Kidney (tissue), 14 donors: ENCODE measurements around the gene COL4A3. TPM values are rescaled to one million over a fixed set of nuclear protein-coding genes. Genes with fewer than 3 reads are reported as not detected.
A peak's percentile ranks its signal among the peaks of the same experiment; 100 is the strongest.

Experiments
- DNase-seq, 5 donors: peaks; one replicate each; pipeline ENCODE4 v3.0.0-alpha.2; 2013 to 2020
- FAIRE-seq: peaks from 2 replicates; lab custom pipeline; 2012; peaks lifted over from hg19 to GRCh38; lab: Jason Lieb, UNC
- H3K27ac ChIP-seq, 2 donors: one replicate each; pipeline ENCODE4 v1.7.0; 2013; ENCODE audit warnings: low read depth in 2 of 2, low read length in 2 of 2, inconsistent platforms in 1 of 2
- H3K27me3 ChIP-seq: one replicate; pipeline ENCODE4 v1.7.1; 2013; ENCODE audit warnings: low read length, inconsistent platforms; ENCODE audit not compliant: control insufficient read depth, insufficient read depth
- H3K36me3 ChIP-seq, 3 donors: one replicate each; pipeline versions ENCODE4 v1.7.0 to v1.7.1; 2013; ENCODE audit warnings: low read length in 3 of 3, control low read depth in 1 of 3, inconsistent platforms in 1 of 3; ENCODE audit not compliant: insufficient read depth in 3 of 3, control insufficient read depth in 2 of 3
- H3K4me1 ChIP-seq, 3 donors: one replicate each; pipeline versions ENCODE4 v1.7.0 to v1.7.1; 2013; ENCODE audit warnings: low read length in 3 of 3, inconsistent platforms in 1 of 3, low read depth in 1 of 3; ENCODE audit not compliant: control insufficient read depth in 2 of 3, insufficient read depth in 2 of 3
- H3K4me3 ChIP-seq, 3 donors: one replicate each; pipeline versions ENCODE4 v1.7.0 to v1.8.1; 2013; ENCODE audit warnings: low read length in 3 of 3, control low read depth in 1 of 3, inconsistent platforms in 1 of 3
- H3K9ac ChIP-seq, 3 donors: one replicate each; pipeline versions ENCODE4 v1.7.0 to v1.7.1; 2013; ENCODE audit warnings: low read length in 3 of 3, control low read depth in 1 of 3, inconsistent platforms in 1 of 3
- H3K9me3 ChIP-seq, 3 donors: one replicate each; pipeline versions ENCODE4 v1.7.0 to v1.7.1; 2013; ENCODE audit warnings: low read length in 3 of 3, control low read depth in 1 of 3, inconsistent platforms in 1 of 3; ENCODE audit not compliant: control insufficient read depth in 2 of 3, insufficient read depth in 1 of 3
- CTCF ChIP-seq: IDR thresholded peaks from 3 replicates; pipeline ENCODE4 v1.5.1; 2012; ENCODE audit warnings: mild to moderate bottlenecking, moderate library complexity, borderline replicate concordance; ENCODE audit not compliant: insufficient read depth; ENCODE audit errors: extremely low read depth
- intact Hi-C: fragments of 100-400 bp; cut with DNase I; formaldehyde crosslinking; loops from one replicate; pipeline ENCODE4 v1.11.1; 2022
- polyA plus RNA-seq: library from polyadenylated mRNA; stranded (reverse); fragments of 350-450 nt; fragmentation: Illumina TruSeq; extraction: RNeasy Lipid Tissue Mini Kit (QIAGEN cat#74804); gene quantifications from one replicate; pipeline ENCODE4 v1.2.3, GENCODE V29; 2014; ENCODE audit warnings: low read depth, low replicate concordance; ENCODE audit not compliant: insufficient read depth
- total RNA-seq: library from RNA; stranded (reverse); fragmentation: NEBNext Ultra II Directional; extraction: Animal tissue kit (Norgen Biotek cat#: 25700); gene quantifications from one replicate; pipeline ENCODE4 v1.2.1, GENCODE V29; 2021
- donor health status: control.
- donor health status: control.
- donor health status: control.
- donor health status: control.
- donor health status: control.
- donor health status: DM: yes; HTN: yes; CAD: no.
- donor health status: Normal renal cell carcinoma (clear cell type).

COL4A3 gene
- total and polyA plus RNA-seq, 2 donors from 2014 or later = 20.8 to 48.8 TPM

DNA sequence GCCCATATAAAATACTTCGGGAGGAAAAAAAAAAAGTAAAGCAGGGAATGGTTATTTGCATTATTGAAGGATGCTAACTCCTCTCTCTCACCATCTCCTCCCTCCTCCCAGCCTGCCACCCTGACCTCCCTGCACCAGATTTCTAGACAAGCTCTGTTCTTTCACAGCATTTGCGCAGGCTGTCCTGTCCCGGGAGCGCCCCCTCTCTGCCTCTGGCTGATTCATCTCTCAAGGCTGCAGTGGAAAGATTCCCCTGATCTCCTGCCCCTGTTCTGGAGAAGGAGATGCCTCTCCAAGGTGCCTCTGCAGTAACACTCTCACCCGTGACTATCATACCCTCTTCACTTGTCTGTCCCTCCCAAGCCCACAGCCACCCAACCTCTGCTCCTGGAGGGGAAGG, 38.9 kb upstream of the COL4A3 start:
- no peak for FAIRE-seq
- intact Hi-C loops = loop anchor here (5.0 kb wide), 1 partner anchor 112 kb away; no protein-coding TSS in a partner anchor
- H3K27me3 ChIP-seq = peaks cover 3% of the 10 kb centered on the region

GRCh38 chr2:227127201-227127600, 37.2 kb upstream of the COL4A3 start:
- Histone ChIP-seq H3K9ac (no peak overlapping the region), H3K4me1 (no peaks in the 10 kb centered on the region), H3K36me3 (no peaks in the 10 kb centered on the region), H3K4me3 (no peak overlapping the region), H3K9me3 (no peaks in the 10 kb centered on the region), H3K27me3 (peaks cover 3% of the 10 kb centered on the region), H3K27ac (no peak overlapping the region)
- no peak for FAIRE-seq
- peak in 1 of 5 donors; percentile 13 for DNase-seq
- TF ChIP-seq CTCF = no peak
- intact Hi-C loops = loop anchor here (5.0 kb wide), 1 partner anchor 110 kb away; no protein-coding TSS in a partner anchor

More for the DNA sequence above, 38.9 kb upstream of the COL4A3 start:
- Histone ChIP-seq H3K36me3 (no peaks in the 10 kb centered on the region), H3K27ac (no peak overlapping the region), H3K4me3 (no peak overlapping the region), H3K4me1 (no peaks in the 10 kb centered on the region), H3K9me3 (no peaks in the 10 kb centered on the region), H3K9ac (no peak overlapping the region)
- no peak for TF ChIP-seq CTCF
- no peak for DNase-seq

DNA sequence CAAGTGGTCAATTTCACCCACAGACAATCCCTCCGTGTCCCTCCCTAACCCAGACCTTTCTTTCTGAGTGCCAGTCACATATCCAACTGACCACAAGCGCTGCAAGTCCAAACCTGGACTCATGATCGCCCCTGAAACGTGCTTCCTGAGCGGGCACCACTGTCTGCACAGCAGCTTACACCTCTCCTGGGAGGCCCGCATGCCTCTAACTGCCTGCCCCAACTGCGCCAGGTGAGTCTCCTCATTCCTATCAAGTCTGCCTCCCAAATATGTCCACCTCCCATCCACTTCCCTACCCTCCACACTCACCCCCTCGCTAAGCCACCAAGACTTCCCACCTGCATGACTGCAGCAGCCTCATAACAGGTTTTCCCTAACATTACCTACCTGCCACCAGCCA, 33.8 kb upstream of the COL4A3 start:
- H3K9ac ChIP-seq = no peak overlapping the region
- H3K36me3 ChIP-seq = no peaks in the 10 kb centered on the region
- DNase-seq (no peak), FAIRE-seq (no peak)
- intact Hi-C loops = loop anchor here (10.0 kb wide), 1 partner anchor 354 kb away; no protein-coding TSS in a partner anchor
- H3K4me3 ChIP-seq = no peak overlapping the region
- TF ChIP-seq CTCF = no peak
- peaks cover 0 to 5% (median 0%) of the 10 kb centered on the region in 3 donors for H3K4me1 ChIP-seq
- H3K27ac ChIP-seq = no peak overlapping the region
- peaks cover 3% of the 10 kb centered on the region for H3K27me3 ChIP-seq
- H3K9me3 ChIP-seq = no peaks in the 10 kb centered on the region

DNA sequence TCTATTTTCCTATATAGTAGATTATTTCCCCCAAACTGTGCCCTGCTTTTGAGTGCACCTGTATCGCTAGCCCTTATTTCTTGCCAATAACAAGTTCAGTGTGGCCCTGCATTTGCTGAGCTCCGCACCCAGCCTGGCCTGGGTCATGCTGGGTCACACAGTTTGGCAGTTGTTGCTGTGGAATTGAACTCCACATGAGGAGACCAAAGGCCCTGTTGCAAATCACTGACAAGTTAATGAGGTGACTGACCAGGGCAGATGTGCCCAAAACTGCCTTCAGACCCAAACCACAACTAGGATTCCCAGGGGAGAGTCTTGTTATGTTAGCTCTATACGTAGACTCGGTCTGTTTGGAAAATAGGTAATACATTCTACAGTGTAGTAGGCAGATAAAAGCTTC, 31.4 kb upstream of the COL4A3 start:
- H3K27ac ChIP-seq = no peak overlapping the region
- no peak overlapping the region for H3K9ac ChIP-seq
- no peak overlapping the region for H3K4me3 ChIP-seq
- DNase-seq (no peak), FAIRE-seq (no peak)
- peaks cover 0 to 2% (median 0%) of the 10 kb centered on the region in 3 donors for H3K36me3 ChIP-seq
- TF ChIP-seq CTCF = no peak
- H3K4me1 ChIP-seq = peaks cover 0 to 5% (median 0%) of the 10 kb centered on the region in 3 donors
- H3K9me3 ChIP-seq = no peaks in the 10 kb centered on the region
- peaks cover 1% of the 10 kb centered on the region for H3K27me3 ChIP-seq
- intact Hi-C loops = loop anchor here (10.0 kb wide), 1 partner anchor 352 kb away; no protein-coding TSS in a partner anchor
